H1 (cell line): ENCODE results near the gene BCL2. TPM values are rescaled to one million over a fixed set of nuclear protein-coding genes. Genes with fewer than 3 reads are reported as not detected.

Source experiments
- BCL11A ChIP-seq, 2 experiments: IDR thresholded peaks; one replicate each; pipeline ENCODE4 v1.6.1; 2011; ENCODE audit warnings: low read depth in 2 of 2, low read length in 2 of 2, mild to moderate bottlenecking in 2 of 2
- CBX8 ChIP-seq: fragments of 300-800, 300-1000 bp; sonication (generic); IDR thresholded peaks from 2 replicates; pipeline ENCODE4 v1.7.1; 2016; ENCODE audit warnings: low read depth, low read length, borderline replicate concordance
- CREB1 ChIP-seq: IDR thresholded peaks from 2 replicates; pipeline ENCODE4 v1.6.1; 2012; ENCODE audit warnings: inconsistent platforms
- CTCF ChIP-seq, 3 experiments: IDR thresholded peaks; 1 replicate in 2 of 3; 2 replicates in 1 of 3; pipeline versions ENCODE4 v1.5.1 to v1.6.1; 2011; ENCODE audit warnings: low read length in 3 of 3, mild to moderate bottlenecking in 3 of 3, inconsistent platforms in 2 of 3, low read depth in 1 of 3, moderate library complexity in 1 of 3; ENCODE audit not compliant: insufficient read depth in 1 of 3; ENCODE audit errors: control extremely low read depth in 1 of 3
- E2F6 ChIP-seq: IDR thresholded peaks from 2 replicates; pipeline ENCODE4 v1.6.1; 2012; ENCODE audit warnings: inconsistent platforms
- EGR1 ChIP-seq: IDR thresholded peaks from 2 replicates; pipeline ENCODE4 v1.6.1; 2011; ENCODE audit warnings: low read depth, low read length, borderline replicate concordance
- GTF2F1 ChIP-seq: IDR thresholded peaks from 2 replicates; pipeline ENCODE4 v1.6.1; 2012; ENCODE audit warnings: low read depth, low read length, improper control_type of control experiment, borderline replicate concordance
- HDAC6 ChIP-seq: IDR thresholded peaks from one replicate; pipeline ENCODE4 v1.7.1; 2012; ENCODE audit warnings: low read depth, mild to moderate bottlenecking, inconsistent platforms, low read length, moderate library complexity
- KDM5A ChIP-seq: fragments of 200-600 bp; IDR thresholded peaks from 2 replicates; pipeline ENCODE4 v1.7.1; 2012; ENCODE audit warnings: mild to moderate bottlenecking, low read length, inconsistent platforms, mixed read lengths
- MAX ChIP-seq: IDR thresholded peaks from 2 replicates; pipeline ENCODE4 v1.6.1; 2012; ENCODE audit warnings: inconsistent platforms
- NANOG ChIP-seq: IDR thresholded peaks from 2 replicates; pipeline ENCODE4 v1.6.1; 2011; ENCODE audit warnings: low read length, low read depth, mild to moderate bottlenecking, inconsistent platforms; ENCODE audit not compliant: insufficient read depth, poor library complexity, severe bottlenecking
- POLR2A ChIP-seq, 2 experiments: IDR thresholded peaks; 1 replicate in 1 of 2; 2 replicates in 1 of 2; pipeline ENCODE4 v1.6.1; 2011; ENCODE audit warnings: low read depth in 2 of 2, low read length in 2 of 2, mild to moderate bottlenecking in 2 of 2; ENCODE audit errors: control extremely low read depth in 1 of 2
- POLR2AphosphoS5 ChIP-seq: IDR thresholded peaks from 2 replicates; pipeline ENCODE4 v1.6.1; 2011; ENCODE audit warnings: low read depth, low read length
- POU5F1 ChIP-seq: IDR thresholded peaks from 2 replicates; pipeline ENCODE4 v1.6.1; 2011; ENCODE audit warnings: low read depth, mild to moderate bottlenecking, low read length, moderate library complexity
- SIRT6 ChIP-seq: IDR thresholded peaks from one replicate; pipeline ENCODE4 v1.7.1; 2012; ENCODE audit warnings: low read length, inconsistent platforms
- SIX5 ChIP-seq: IDR thresholded peaks from 2 replicates; pipeline ENCODE4 v1.6.1; 2011; ENCODE audit warnings: mild to moderate bottlenecking, low read depth, low read length
- SP4 ChIP-seq: IDR thresholded peaks from 2 replicates; pipeline ENCODE4 v1.6.1; 2012; ENCODE audit warnings: low read length, inconsistent platforms
- SUZ12 ChIP-seq: fragments of 200-600 bp; sonication (generic); IDR thresholded peaks from 2 replicates; pipeline ENCODE4 v1.6.1; 2012; ENCODE audit warnings: mild to moderate bottlenecking, inconsistent platforms, low read length, moderate library complexity, mixed read lengths
- TEAD4 ChIP-seq: IDR thresholded peaks from 2 replicates; pipeline ENCODE4 v1.6.1; 2012; ENCODE audit warnings: low read depth, low read length, inconsistent platforms, mixed read lengths
- USF2 ChIP-seq: IDR thresholded peaks from 2 replicates; pipeline ENCODE4 v1.6.1; 2011; ENCODE audit warnings: low read length, improper control_type of control experiment
- polyA plus RNA-seq, 7 experiments: library from polyadenylated mRNA; depleted of rRNA in 3 of 7; stranded (reverse) in 5 of 7; unstranded in 2 of 7; fragments of >200 nt in 5 of 7; fragments of 200-250 nt in 2 of 7; gene quantifications; 1 replicate in 5 of 7; 2 replicates in 1 of 7; 4 replicates in 1 of 7; pipeline versions ENCODE4 v1.2.1 to v1.2.3, GENCODE V29; 2011 to 2013; ENCODE audit warnings: missing spikeins in 2 of 7, mixed read lengths in 2 of 7
- total RNA-seq: library from RNA; stranded (reverse); fragmentation: NEBNext Ultra II Directional; extraction: Animal tissue kit (Norgen Biotek cat#: 25700); gene quantifications from 2 replicates; pipeline ENCODE4 v1.2.1, GENCODE V29; 2021

BCL2 gene
- total and polyA plus RNA-seq, 2 of the 8 experiments (the other 6 are each of a cell fraction or from before 2014, with no cell fraction given) = 0.59 to 4.5 TPM

- TF ChIP-seq MAX = peak; percentile 69; the same call in 1 of the 2 replicates
- TF ChIP-seq EGR1 = no peak
- peak; percentile 23; the same call in 1 of the 2 replicates for TF ChIP-seq POLR2AphosphoS5
- peak; percentile 44; the same call in 1 of the 2 replicates for TF ChIP-seq E2F6
- TF ChIP-seq TEAD4 = no peak
- no peak for TF ChIP-seq SIX5
- no peak for TF ChIP-seq KDM5A
- no peak for TF ChIP-seq HDAC6
- TF ChIP-seq CREB1 = no peak
- TF ChIP-seq NANOG = no peak
- TF ChIP-seq SUZ12 = no peak
- TF ChIP-seq BCL11A (IDR thresholded peaks at IDR 0.05; ENCODE audit: low read depth in 2 of 2, low read length in 2 of 2) = no peak
- no peak for TF ChIP-seq USF2
- TF ChIP-seq CBX8 = no peak
- no peak for TF ChIP-seq SP4
- TF ChIP-seq GTF2F1 = no peak
- TF ChIP-seq CTCF (IDR thresholded peaks at IDR 0.05; ENCODE audit: control extremely low read depth in 1 of 3, insufficient read depth in 1 of 3, low read depth in 1 of 3, low read length in 3 of 3) = no peak
- no peak for TF ChIP-seq SIRT6
- no peak for TF ChIP-seq POU5F1
- TF ChIP-seq POLR2A (IDR thresholded peaks at IDR 0.05; ENCODE audit: control extremely low read depth in 1 of 2, low read depth in 2 of 2, low read length in 2 of 2) = peak in 1 of 2 experiments; percentile 37; a peak in 1 of 3 replicates
Observed at GRCh38 chr18:63320123-63320974, 780 bp upstream of the BCL2 start (continued).
